ENCODE measurements around the gene CDC6. TPM values are rescaled to one million over a fixed set of nuclear protein-coding genes. Genes with fewer than 3 reads are reported as not detected.
A peak's percentile ranks its signal among the peaks of the same experiment; 100 is the strongest.
"Not testable (repeated sequence)": the region's sequence is repeated elsewhere in the genome, so short reads cannot be mapped to it uniquely, and the experiment has no call there.

Gene CDC6
- total and polyA plus RNA-seq, 12 donors = 0.49 to 3.0 (median 0.86) TPM

GRCh38 chr17:40301315-40301714 is 13.6 kb downstream of the CDC6 start:
- Histone ChIP-seq H3K4me3 (no peak overlapping the region), H3K4me1 (peaks cover 0 to 68% (median 39%) of the 10 kb centered on the region in 9 donors), H3K27ac (no peak overlapping the region), H3K9me3 (no peaks in the 10 kb centered on the region), H3K27me3 (no peaks in the 10 kb centered on the region), H3K36me3 (peaks cover 0 to 20% (median 0%) of the 10 kb centered on the region in 9 donors)
- 53 to 68% methylated on average over 4 of the region's 4 CpGs for WGBS, 2 donors
- DNase-seq (no peak), ATAC-seq (no peak)
- TF ChIP-seq CTCF (IDR thresholded peaks at IDR 0.05) = peak in 7 of 9 donors; percentile 20 to 52 (median 44)
- intact Hi-C loops (cut with DNase I) = loop anchor here in 9 of 10 donors (5.0 to 10.0 kb wide), 8 partner anchors 113 to 263 kb away; partner anchors contain the start of genes TOP2A (in 6 of the 9) and CCR7 (in 1 of the 9)

- peaks cover 0 to 20% (median 0%) of the 10 kb centered on the region in 9 donors for H3K36me3 ChIP-seq
- WGBS, 2 donors = 42 to 43% methylated on average over 4 of the region's 4 CpGs
- intact Hi-C loops (cut with DNase I) = loop anchor here (1.0 to 10.0 kb wide), 13 partner anchors 50 to 262 kb away; partner anchors contain the start of genes TOP2A (in 6 of the 10) and CCR7 (in 1 of the 10)
- H3K9me3 ChIP-seq = no peaks in the 10 kb centered on the region
- DNase-seq (peak in 1 of 2 donors; percentile 71), ATAC-seq (peak in 7 of 8 donors; percentile 51 to 72 (median 65))
- H3K4me1 ChIP-seq = peaks cover 5 to 70% (median 51%) of the 10 kb centered on the region in 9 donors
- peak; percentile 43 to 89 (median 81) for TF ChIP-seq CTCF (IDR thresholded peaks at IDR 0.05)
- H3K27ac ChIP-seq = peak overlapping the region in 6 of 10 donors; percentile 14 to 76 (median 22)
- H3K27me3 ChIP-seq = no peaks in the 10 kb centered on the region
- H3K4me3 ChIP-seq = no peak overlapping the region
Observed at GRCh38 chr17:40303009-40303657, 15.5 kb downstream of the CDC6 start.

GRCh38 chr17:40303708-40304551 is 16.3 kb downstream of the CDC6 start:
- H3K4me1 ChIP-seq = peaks cover 8 to 70% (median 51%) of the 10 kb centered on the region in 9 donors
- intact Hi-C loops (cut with DNase I) = loop anchor here (1.0 to 10.0 kb wide), 13 partner anchors 49 to 261 kb away; partner anchors contain the start of genes TOP2A (in 6 of the 10) and CCR7 (in 1 of the 10)
- 39 to 44% methylated on average over 5 of the region's 5 CpGs for WGBS, 2 donors
- peak overlapping the region in 7 of 10 donors; percentile 14 to 76 (median 41) for H3K27ac ChIP-seq
- H3K36me3 ChIP-seq = peaks cover 0 to 20% (median 0%) of the 10 kb centered on the region in 9 donors
- ATAC-seq (peak; percentile 48 to 73 (median 63)), DNase-seq (no peak)
- H3K4me3 ChIP-seq = no peak overlapping the region
- no peaks in the 10 kb centered on the region for H3K27me3 ChIP-seq
- no peak for TF ChIP-seq CTCF (IDR thresholded peaks at IDR 0.05)
- H3K9me3 ChIP-seq = no peaks in the 10 kb centered on the region

GRCh38 chr17:40304552-40304863 is 16.8 kb downstream of the CDC6 start:
- not testable (repeated sequence) for H3K27me3 ChIP-seq, H3K4me3 ChIP-seq, H3K9me3 ChIP-seq, DNase-seq
- peak overlapping the region in 5 of 10 donors; percentile 8 to 76 (median 23) for H3K27ac ChIP-seq
- intact Hi-C loops (cut with DNase I) = loop anchor here in 9 of 10 donors (5.0 to 10.0 kb wide), 8 partner anchors 110 to 260 kb away; partner anchors contain the start of genes TOP2A (in 6 of the 9) and CCR7 (in 1 of the 9)
- peaks cover 0 to 20% (median 0%) of the 10 kb centered on the region in 9 donors for H3K36me3 ChIP-seq
- peak in 2 of 8 donors; percentile 6 to 32 for ATAC-seq
- 73 to 93% methylated on average over 5 of the region's 5 CpGs for WGBS, 2 donors
- H3K4me1 ChIP-seq = peaks cover 11 to 70% (median 51%) of the 10 kb centered on the region in 9 donors

- H3K27me3 ChIP-seq, DNase-seq, H3K4me3 ChIP-seq, ATAC-seq, H3K9me3 ChIP-seq: not testable (repeated sequence)
- 99% methylated on average over 5 of the region's 5 CpGs for WGBS, 2 donors
- Histone ChIP-seq H3K27ac (peak overlapping the region in 4 of 10 donors; percentile 8 to 76 (median 18)), H3K36me3 (peaks cover 0 to 20% (median 0%) of the 10 kb centered on the region in 9 donors), H3K4me1 (peaks cover 14 to 70% (median 51%) of the 10 kb centered on the region in 9 donors)
- intact Hi-C loops (cut with DNase I) = loop anchor here in 9 of 10 donors (5.0 to 10.0 kb wide), 8 partner anchors 110 to 260 kb away; partner anchors contain the start of genes TOP2A (in 7 of the 9) and CCR7 (in 1 of the 9)
Observed at GRCh38 chr17:40304866-40305265, 17.2 kb downstream of the CDC6 start.
